Mesendoderm (in vitro differentiated cells): Measurements from ENCODE around the gene ARL6IP4.

ENCODE experiments used
- DNase-seq: peaks from one replicate; pipeline ENCODE4 v3.0.0; 2013
- H2AK5ac ChIP-seq: 2 replicates; pipeline ENCODE4 v1.6.1; 2013; ENCODE audit warnings: low read length, inconsistent platforms
- H2BK120ac ChIP-seq: 2 replicates; pipeline ENCODE4 v1.6.1; 2013; ENCODE audit warnings: low read depth, mild to moderate bottlenecking, low read length, moderate library complexity, mixed read lengths
- H2BK15ac ChIP-seq: replicated peaks from 2 replicates; pipeline ENCODE4 v1.6.1; 2013; ENCODE audit warnings: low read depth, mild to moderate bottlenecking, moderate library complexity
- H2BK5ac ChIP-seq: 2 replicates; pipeline ENCODE4 v1.6.1; 2013; ENCODE audit warnings: low read length, inconsistent platforms
- H3K18ac ChIP-seq: 2 replicates; pipeline ENCODE4 v1.6.1; 2013; ENCODE audit warnings: mild to moderate bottlenecking, low read length, mixed read lengths
- H3K23ac ChIP-seq: one replicate; pipeline ENCODE4 v1.6.1; 2013; ENCODE audit warnings: low read length
- H3K27ac ChIP-seq: 2 replicates; pipeline ENCODE4 v1.5.1; 2013; ENCODE audit warnings: low read depth, mild to moderate bottlenecking, inconsistent platforms, low read length, moderate library complexity
- H3K27me3 ChIP-seq: 2 replicates; pipeline ENCODE4 v1.6.1; 2013; ENCODE audit warnings: low read length, control low read depth, mild to moderate bottlenecking, inconsistent platforms; ENCODE audit not compliant: insufficient read depth, poor library complexity
- H3K36me3 ChIP-seq: 2 replicates; pipeline ENCODE4 v1.6.1; 2013; ENCODE audit warnings: low read length, inconsistent platforms; ENCODE audit not compliant: control insufficient read depth, insufficient read depth
- H3K4ac ChIP-seq: one replicate; pipeline ENCODE4 v1.6.1; 2013; ENCODE audit warnings: low read depth, mild to moderate bottlenecking, low read length, moderate library complexity
- H3K4me1 ChIP-seq: 2 replicates; pipeline ENCODE4 v1.6.1; 2013; ENCODE audit warnings: low read depth, low read length, inconsistent platforms; ENCODE audit not compliant: control insufficient read depth
- H3K4me2 ChIP-seq: 2 replicates; pipeline ENCODE4 v1.6.1; 2013; ENCODE audit warnings: low read length
- H3K4me3 ChIP-seq: 2 replicates; pipeline ENCODE4 v1.5.1; 2013; ENCODE audit warnings: mild to moderate bottlenecking, low read length
- H3K56ac ChIP-seq: one replicate; pipeline ENCODE4 v1.6.1; 2013; ENCODE audit warnings: low read length
- H3K79me1 ChIP-seq: 2 replicates; pipeline ENCODE4 v1.6.1; 2013; ENCODE audit warnings: low read length, inconsistent platforms
- H3K79me2 ChIP-seq: 2 replicates; pipeline ENCODE4 v1.6.1; 2013; ENCODE audit warnings: mild to moderate bottlenecking, low read length; ENCODE audit not compliant: control insufficient read depth, insufficient read depth
- H3K9ac ChIP-seq: 2 replicates; pipeline ENCODE4 v1.6.1; 2013; ENCODE audit warnings: low read length, inconsistent platforms
- H4K5ac ChIP-seq: one replicate; pipeline ENCODE4 v1.6.1; 2013; ENCODE audit warnings: low read length
- H4K8ac ChIP-seq: one replicate; pipeline ENCODE4 v1.6.1; 2013; ENCODE audit warnings: low read depth, mild to moderate bottlenecking, control low read depth, low read length, moderate library complexity
- WGBS: extraction: QIAGEN DNeasy Blood & Tissue Kit; methylation state at CpG from one replicate; pipeline ENCODE4 v1.1.7; 2013; ENCODE audit warnings: low lambda C conversion rate, missing lambda C conversion rate; ENCODE audit not compliant: insufficient coverage; ENCODE audit errors: extremely low coverage; 5-methylcytosine and 5-hydroxymethylcytosine counted together

The ARL6IP4 gene

GRCh38 chr12:122985338-122986257 lies 5.1 kb downstream of the ARL6IP4 start:
- Histone ChIP-seq H2BK5ac (no peak overlapping the region), H4K8ac (no peak overlapping the region), H3K18ac (no peak overlapping the region), H3K36me3 (no peaks in the 10 kb centered on the region), H4K5ac (no peak overlapping the region), H2BK15ac (no peak overlapping the region), H3K23ac (no peak overlapping the region), H3K9ac (no peak overlapping the region), H3K27me3 (no peaks in the 10 kb centered on the region), H3K79me1 (peaks cover 16% of the 10 kb centered on the region), H3K79me2 (peaks cover 10% of the 10 kb centered on the region), H3K4me1 (peaks cover 3% of the 10 kb centered on the region), H2BK120ac (no peak overlapping the region), H3K4me2 (no peak overlapping the region), H2AK5ac (no peak overlapping the region), H3K27ac (no peak overlapping the region), H3K56ac (no peak overlapping the region), H3K4ac (no peak overlapping the region), H3K4me3 (no peak overlapping the region)
- no peak for DNase-seq
- no CpG with 5 or more reads among the region's 45 CpGs for WGBS

- Histone ChIP-seq H2BK15ac (no peak overlapping the region), H3K27me3 (no peaks in the 10 kb centered on the region), H4K5ac (no peak overlapping the region), H3K79me1 (peaks cover 12% of the 10 kb centered on the region), H3K27ac (no peak overlapping the region), H4K8ac (no peak overlapping the region), H3K18ac (no peak overlapping the region), H3K23ac (no peak overlapping the region), H3K9ac (no peak overlapping the region), H3K4me3 (no peak overlapping the region), H2AK5ac (no peak overlapping the region), H3K56ac (no peak overlapping the region), H3K79me2 (peaks cover 6% of the 10 kb centered on the region), H3K36me3 (no peaks in the 10 kb centered on the region), H2BK120ac (no peak overlapping the region), H3K4ac (no peak overlapping the region), H2BK5ac (no peak overlapping the region), H3K4me1 (peaks cover 3% of the 10 kb centered on the region), H3K4me2 (no peak overlapping the region)
- WGBS: no CpG with 5 or more reads among the region's 40 CpGs
- no peak for DNase-seq
Observed at GRCh38 chr12:122986258-122986871, 5.9 kb downstream of the ARL6IP4 start.

- H3K4me3 ChIP-seq: no peak overlapping the region
- no peak overlapping the region for H2BK5ac ChIP-seq
- H3K18ac ChIP-seq: no peak overlapping the region
- H3K27me3 ChIP-seq: no peaks in the 10 kb centered on the region
- H3K4me2 ChIP-seq: no peak overlapping the region
- no peak overlapping the region for H4K8ac ChIP-seq
- H3K9ac ChIP-seq: no peak overlapping the region
- no peak overlapping the region for H2BK15ac ChIP-seq
- no peak overlapping the region for H3K56ac ChIP-seq
- no peaks in the 10 kb centered on the region for H3K79me2 ChIP-seq
- peaks cover 4% of the 10 kb centered on the region for H3K79me1 ChIP-seq
- no peak overlapping the region for H4K5ac ChIP-seq
- DNase-seq: no peak
- no peak overlapping the region for H3K23ac ChIP-seq
- no peaks in the 10 kb centered on the region for H3K4me1 ChIP-seq
- H3K4ac ChIP-seq: no peak overlapping the region
- H3K27ac ChIP-seq: no peak overlapping the region
- no peak overlapping the region for H2AK5ac ChIP-seq
- no peak overlapping the region for H2BK120ac ChIP-seq
- H3K36me3 ChIP-seq: no peaks in the 10 kb centered on the region
- no CpG with 5 or more reads among the region's 39 CpGs for WGBS
Observed at GRCh38 chr12:122987086-122987951, 6.8 kb downstream of the ARL6IP4 start.

- H4K5ac ChIP-seq: no peak overlapping the region
- H2AK5ac ChIP-seq: no peak overlapping the region
- no peak overlapping the region for H3K56ac ChIP-seq
- H3K4me2 ChIP-seq: no peak overlapping the region
- no peak overlapping the region for H2BK5ac ChIP-seq
- H3K18ac ChIP-seq: no peak overlapping the region
- H4K8ac ChIP-seq: no peak overlapping the region
- no peak overlapping the region for H3K4ac ChIP-seq
- no peak overlapping the region for H2BK120ac ChIP-seq
- H3K23ac ChIP-seq: no peak overlapping the region
- H3K79me2 ChIP-seq: no peaks in the 10 kb centered on the region
- no peak overlapping the region for H3K9ac ChIP-seq
- H2BK15ac ChIP-seq: no peak overlapping the region
- no peaks in the 10 kb centered on the region for H3K79me1 ChIP-seq
- H3K27me3 ChIP-seq: no peaks in the 10 kb centered on the region
- H3K36me3 ChIP-seq: no peaks in the 10 kb centered on the region
- no peak overlapping the region for H3K4me3 ChIP-seq
- no peaks in the 10 kb centered on the region for H3K4me1 ChIP-seq
- no CpG with 5 or more reads among the region's 13 CpGs for WGBS
- DNase-seq: no peak
- H3K27ac ChIP-seq: no peak overlapping the region
Observed at GRCh38 chr12:122988036-122988435, 7.6 kb downstream of the ARL6IP4 start.

- H2BK15ac ChIP-seq: no peak overlapping the region
- no peak overlapping the region for H2BK120ac ChIP-seq
- H3K4ac ChIP-seq: no peak overlapping the region
- no peaks in the 10 kb centered on the region for H3K27me3 ChIP-seq
- no peak overlapping the region for H2BK5ac ChIP-seq
- H3K4me3 ChIP-seq: no peak overlapping the region
- H3K18ac ChIP-seq: no peak overlapping the region
- no peak overlapping the region for H3K56ac ChIP-seq
- no peak for DNase-seq
- no peak overlapping the region for H3K9ac ChIP-seq
- no peak overlapping the region for H3K4me2 ChIP-seq
- H3K79me2 ChIP-seq: no peaks in the 10 kb centered on the region
- H3K4me1 ChIP-seq: no peaks in the 10 kb centered on the region
- H4K8ac ChIP-seq: no peak overlapping the region
- H2AK5ac ChIP-seq: no peak overlapping the region
- WGBS: no CpG with 5 or more reads among the region's 21 CpGs
- H3K23ac ChIP-seq: no peak overlapping the region
- H4K5ac ChIP-seq: no peak overlapping the region
- H3K36me3 ChIP-seq: no peaks in the 10 kb centered on the region
- H3K79me1 ChIP-seq: no peaks in the 10 kb centered on the region
- H3K27ac ChIP-seq: no peak overlapping the region
Observed at GRCh38 chr12:122988612-122989212, 8.2 kb downstream of the ARL6IP4 start.
